Prostate gland (tissue), 2 donors: Measurements from ENCODE around the gene RRAS2. TPM values are rescaled to one million over a fixed set of nuclear protein-coding genes. Genes with fewer than 3 reads are reported as not detected.
"Not testable (repeated sequence)": the region's sequence is repeated elsewhere in the genome, so short reads cannot be mapped to it uniquely, and the experiment has no call there.

Experiments
- DNase-seq: peaks from one replicate; pipeline ENCODE4 v3.0.0-alpha.2; 2019; ENCODE audit warnings: low spot score
- H3K27ac ChIP-seq, 2 donors: fragments of 200-600 bp; sonication (generic); 2 replicates each; pipeline ENCODE4 v1.5.1; 2017 to 2019
- H3K27me3 ChIP-seq: fragments of 200-600 bp; sonication (generic); replicated peaks from 2 replicates; pipeline ENCODE4 v1.5.1; 2019; ENCODE audit not compliant: insufficient read depth
- H3K36me3 ChIP-seq, 2 donors: fragments of 200-600 bp; sonication (generic); 1 replicate in 1 of 2; 2 replicates in 1 of 2; pipeline versions ENCODE4 v1.5.1 to v1.8.1; 2017 to 2019
- H3K4me1 ChIP-seq: fragments of 200-600 bp; sonication (generic); replicated peaks from 2 replicates; pipeline ENCODE4 v1.5.1; 2019
- H3K4me3 ChIP-seq, 2 donors: fragments of 200-600 bp; sonication (generic); 2 replicates each; pipeline ENCODE4 v1.5.1; 2017 to 2019
- H3K9me3 ChIP-seq: fragments of 200-600 bp; sonication (generic); 2 replicates; pipeline ENCODE4 v1.5.1; 2017
- CTCF ChIP-seq, 4 experiments: fragments of 200-600 bp in 2 of 4; fragments of 450-650 bp in 2 of 4; sonication (generic) in 2 of 4; IDR thresholded peaks; 1 replicate in 3 of 4; 2 replicates in 1 of 4; pipeline ENCODE4 v1.5.1; 2016 to 2019; ENCODE audit warnings: antibody characterized with exemption in 4 of 4, mild to moderate bottlenecking in 2 of 4, moderate library complexity in 2 of 4
- POLR2A ChIP-seq: fragments of 450-650 bp; IDR thresholded peaks from one replicate; pipeline ENCODE4 v1.6.1; 2016; ENCODE audit warnings: antibody characterized with exemption, mild to moderate bottlenecking
- POLR2AphosphoS5 ChIP-seq: sonication (generic); formaldehyde crosslinking; IDR thresholded peaks from one replicate; pipeline ENCODE4 v1.6.1; 2017; ENCODE audit warnings: antibody characterized with exemption
- WGBS: methylation state at CpG from one replicate; pipeline ENCODE4 v1.1.5; 2018; 5-methylcytosine and 5-hydroxymethylcytosine counted together
- intact Hi-C: fragments of 100-400 bp; cut with DNase I; formaldehyde crosslinking; loops from one replicate; pipeline ENCODE4 v1.14.2; 2022
- total RNA-seq, 2 donors: library from RNA; depleted of rRNA; stranded (reverse); fragments of >200 nt; gene quantifications; one replicate each; pipeline ENCODE4 v1.1.0, GENCODE V29; 2016

Gene RRAS2
- total RNA-seq, 2 donors from 2014 or later: 40.5 to 59.6 TPM

- TF ChIP-seq POLR2AphosphoS5: no peak
- TF ChIP-seq POLR2A: no peak
- TF ChIP-seq CTCF (IDR thresholded peaks at IDR 0.05): no peak
- Histone ChIP-seq H3K36me3 (no peaks in the 10 kb centered on the region), H3K9me3 (no peaks in the 10 kb centered on the region), H3K4me3 (no peak overlapping the region), H3K4me1 (no peaks in the 10 kb centered on the region), H3K27me3 (no peaks in the 10 kb centered on the region), H3K27ac (no peak overlapping the region)
- no peak for DNase-seq
- intact Hi-C loops: no loop called here
- WGBS: 68% methylated on average over 6 of the region's 6 CpGs
Measured at GRCh38 chr11:14258221-14258935, 100.6 kb downstream of the RRAS2 start.

GRCh38 chr11:14255238-14255534 lies 103.8 kb downstream of the RRAS2 start:
- intact Hi-C loops: no loop called here
- no peaks in the 10 kb centered on the region for H3K9me3 ChIP-seq
- H3K36me3 ChIP-seq: no peaks in the 10 kb centered on the region
- no peaks in the 10 kb centered on the region for H3K4me1 ChIP-seq
- 21% methylated on average over 2 of the region's 2 CpGs for WGBS
- no peak overlapping the region for H3K27ac ChIP-seq
- TF ChIP-seq POLR2AphosphoS5 (no peak), POLR2A (no peak), CTCF (IDR thresholded peaks at IDR 0.05) (no peak)
- H3K27me3 ChIP-seq: no peaks in the 10 kb centered on the region
- no peak overlapping the region for H3K4me3 ChIP-seq
- DNase-seq: no peak

GRCh38 chr11:14254533-14255237 lies 104.3 kb downstream of the RRAS2 start:
- H3K36me3 ChIP-seq: no peaks in the 10 kb centered on the region
- H3K4me1 ChIP-seq: no peaks in the 10 kb centered on the region
- intact Hi-C loops: no loop called here
- H3K9me3 ChIP-seq: no peaks in the 10 kb centered on the region
- no peak overlapping the region for H3K27ac ChIP-seq
- TF ChIP-seq CTCF (IDR thresholded peaks at IDR 0.05) (no peak), POLR2A (no peak), POLR2AphosphoS5 (no peak)
- no peaks in the 10 kb centered on the region for H3K27me3 ChIP-seq
- H3K4me3 ChIP-seq: no peak overlapping the region
- no peak for DNase-seq
- WGBS: 88% methylated on average over 13 of the region's 13 CpGs

GRCh38 chr11:14253840-14254239 lies 105.1 kb downstream of the RRAS2 start:
- intact Hi-C loops: no loop called here
- no peaks in the 10 kb centered on the region for H3K4me1 ChIP-seq
- H3K4me3 ChIP-seq: no peak overlapping the region
- H3K27ac ChIP-seq: no peak overlapping the region
- no peaks in the 10 kb centered on the region for H3K9me3 ChIP-seq
- no peaks in the 10 kb centered on the region for H3K27me3 ChIP-seq
- TF ChIP-seq POLR2A (no peak), CTCF (IDR thresholded peaks at IDR 0.05) (no peak), POLR2AphosphoS5 (no peak)
- 67% methylated on average over 5 of the region's 5 CpGs for WGBS
- DNase-seq: no peak
- H3K36me3 ChIP-seq: no peaks in the 10 kb centered on the region

GRCh38 chr11:14253421-14253820 lies 105.6 kb downstream of the RRAS2 start:
- WGBS: 48% methylated on average over 2 of the region's 2 CpGs
- no peak for DNase-seq
- intact Hi-C loops: no loop called here

GRCh38 chr11:14252501-14252900 lies 106.5 kb downstream of the RRAS2 start:
- H3K27me3 ChIP-seq, H3K36me3 ChIP-seq, intact Hi-C loops, H3K4me3 ChIP-seq, DNase-seq, H3K4me1 ChIP-seq, H3K27ac ChIP-seq, H3K9me3 ChIP-seq: not testable (repeated sequence)
- WGBS: 98% methylated on average over 4 of the region's 12 CpGs

More at GRCh38 chr11:14253421-14253820, 105.6 kb downstream of the RRAS2 start:
- H3K36me3 ChIP-seq: no peaks in the 10 kb centered on the region
- no peak overlapping the region for H3K27ac ChIP-seq
- no peaks in the 10 kb centered on the region for H3K27me3 ChIP-seq
- H3K9me3 ChIP-seq: no peaks in the 10 kb centered on the region
- no peaks in the 10 kb centered on the region for H3K4me1 ChIP-seq
- TF ChIP-seq POLR2AphosphoS5: no peak
- TF ChIP-seq CTCF (IDR thresholded peaks at IDR 0.05): no peak
- no peak overlapping the region for H3K4me3 ChIP-seq
